Keratinocyte (primary cell): Measurements from ENCODE around the gene IL1RAPL1.

ENCODE experiments used
- EZH2 ChIP-seq: IDR thresholded peaks from one replicate; pipeline ENCODE4 v1.6.1; 2012; ENCODE audit warnings: inconsistent platforms, mild to moderate bottlenecking, low read length, moderate library complexity
- TF ChIP-seq, protein P1 (sequence below), 3 experiments: IDR thresholded peaks in 1 of 3; conservative IDR thresholded peaks in 1 of 3; optimal IDR thresholded peaks in 1 of 3; 2 replicates in 2 of 3; 3 replicates in 1 of 3; pipeline versions ENCODE3 to v1.5.1; 2011; ENCODE audit warnings: low read length in 3 of 3, mild to moderate bottlenecking in 3 of 3, moderate library complexity in 2 of 3, control low read depth in 1 of 3, inconsistent platforms in 1 of 3; ENCODE audit not compliant: insufficient read depth in 2 of 3; ENCODE audit errors: extremely low read depth in 1 of 3

DNA sequence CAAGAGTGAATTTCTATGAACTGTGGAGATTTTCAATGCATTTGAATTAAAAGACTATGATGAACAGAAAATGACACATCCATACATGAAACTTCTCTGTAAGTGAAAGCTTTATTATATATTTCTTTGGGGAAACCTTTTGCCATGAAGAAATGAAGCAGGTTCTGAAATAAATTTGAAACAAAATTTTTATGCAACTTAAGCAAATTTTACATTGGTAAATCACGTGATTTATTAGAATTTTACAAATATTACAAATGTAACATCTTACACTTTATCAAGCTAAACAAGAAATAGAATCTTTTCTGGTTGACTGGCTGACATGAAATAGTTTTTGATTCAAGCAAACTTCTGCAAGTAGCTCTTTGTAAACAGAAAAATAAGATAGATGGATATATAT lies 131.2 kb downstream of the IL1RAPL1 start:
- TF ChIP-seq, protein P1, sequence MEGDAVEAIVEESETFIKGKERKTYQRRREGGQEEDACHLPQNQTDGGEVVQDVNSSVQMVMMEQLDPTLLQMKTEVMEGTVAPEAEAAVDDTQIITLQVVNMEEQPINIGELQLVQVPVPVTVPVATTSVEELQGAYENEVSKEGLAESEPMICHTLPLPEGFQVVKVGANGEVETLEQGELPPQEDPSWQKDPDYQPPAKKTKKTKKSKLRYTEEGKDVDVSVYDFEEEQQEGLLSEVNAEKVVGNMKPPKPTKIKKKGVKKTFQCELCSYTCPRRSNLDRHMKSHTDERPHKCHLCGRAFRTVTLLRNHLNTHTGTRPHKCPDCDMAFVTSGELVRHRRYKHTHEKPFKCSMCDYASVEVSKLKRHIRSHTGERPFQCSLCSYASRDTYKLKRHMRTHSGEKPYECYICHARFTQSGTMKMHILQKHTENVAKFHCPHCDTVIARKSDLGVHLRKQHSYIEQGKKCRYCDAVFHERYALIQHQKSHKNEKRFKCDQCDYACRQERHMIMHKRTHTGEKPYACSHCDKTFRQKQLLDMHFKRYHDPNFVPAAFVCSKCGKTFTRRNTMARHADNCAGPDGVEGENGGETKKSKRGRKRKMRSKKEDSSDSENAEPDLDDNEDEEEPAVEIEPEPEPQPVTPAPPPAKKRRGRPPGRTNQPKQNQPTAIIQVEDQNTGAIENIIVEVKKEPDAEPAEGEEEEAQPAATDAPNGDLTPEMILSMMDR (optimal IDR thresholded peaks at IDR 0.05 in 1 of 3, IDR thresholded peaks at IDR 0.05 in 1 of 3, conservative IDR thresholded peaks at IDR 0.05 in 1 of 3; ENCODE audit: extremely low read depth in 1 of 3, insufficient read depth in 2 of 3, low read length in 3 of 3): no peak
- no peak for TF ChIP-seq EZH2
